SH-SY5Y (cell line): ENCODE data around the gene ERICH6.

Experiments used
- GATA2 ChIP-seq: IDR thresholded peaks from 2 replicates; pipeline ENCODE4 v1.6.1; 2011; ENCODE audit warnings: mild to moderate bottlenecking, low read depth, low read length
- GATA3 ChIP-seq: IDR thresholded peaks from 2 replicates; pipeline ENCODE4 v1.6.1; 2011; ENCODE audit warnings: low read depth, mild to moderate bottlenecking, low read length, moderate library complexity

DNA sequence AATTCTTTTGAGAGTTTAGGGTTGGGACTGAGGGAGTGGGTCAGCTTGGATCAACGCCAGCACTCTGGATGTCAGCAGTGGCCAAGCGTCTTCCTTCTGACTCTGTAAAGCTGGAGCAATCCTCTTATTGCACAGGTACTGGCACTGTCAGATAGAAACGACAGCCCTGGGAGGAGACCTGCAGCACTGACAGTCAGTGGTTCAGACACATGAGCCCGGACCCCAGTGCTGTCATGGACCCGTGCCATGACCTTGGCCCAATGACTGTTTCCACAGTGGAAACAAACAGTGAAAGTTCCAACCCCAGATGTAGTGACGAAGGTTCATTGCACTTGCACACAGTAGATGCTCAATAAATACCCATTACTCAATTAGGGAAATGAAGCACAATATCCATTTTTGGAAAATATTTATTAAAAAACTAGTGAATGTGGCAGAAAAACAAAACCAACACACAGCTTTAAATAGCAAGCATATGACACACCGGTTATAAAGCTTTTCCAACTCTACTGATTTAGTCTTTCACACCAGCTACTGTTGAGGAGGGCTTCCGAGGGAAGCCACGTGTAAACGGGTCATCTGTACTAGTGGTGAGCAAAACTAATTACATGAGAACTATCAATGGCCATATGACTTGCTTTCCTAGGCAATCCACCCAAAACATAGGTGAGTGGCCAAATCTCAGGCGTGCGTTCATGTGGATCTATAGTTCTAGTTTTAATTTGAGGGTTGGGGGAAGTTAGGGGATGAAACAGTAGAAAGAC lies 37.2 kb upstream of the ERICH6 start:
- TF ChIP-seq GATA3, result no peak
- no peak for TF ChIP-seq GATA2
